ENCODE data around the gene SH2B3.

SH2B3 gene

GRCh38 chr12:111409403-111409779 is 3.7 kb downstream of the SH2B3 start:
- DNase-seq (ENCODE audit: low read depth), result no peak

GRCh38 chr12:111409780-111410430 is 4.2 kb downstream of the SH2B3 start:
- no peak for DNase-seq (ENCODE audit: low read depth)

- DNase-seq (ENCODE audit: low read depth), result no peak
Measured at GRCh38 chr12:111410431-111411184, 4.9 kb downstream of the SH2B3 start.

- DNase-seq (ENCODE audit: low read depth), result no peak
Measured at GRCh38 chr12:111411185-111411764, 5.6 kb downstream of the SH2B3 start.

GRCh38 chr12:111412007-111412829 is 6.5 kb downstream of the SH2B3 start:
- DNase-seq (ENCODE audit: low read depth), result no peak

GRCh38 chr12:111412830-111413441 is 7.2 kb downstream of the SH2B3 start:
- DNase-seq (ENCODE audit: low read depth), result no peak

- no peak for DNase-seq (ENCODE audit: low read depth)
Measured at GRCh38 chr12:111413442-111414086, 7.8 kb downstream of the SH2B3 start.

GRCh38 chr12:111414711-111415252 is 9.1 kb downstream of the SH2B3 start:
- DNase-seq (ENCODE audit: low read depth), result no peak

- no peak for DNase-seq (ENCODE audit: low read depth)
Measured at GRCh38 chr12:111417290-111417689, 11.6 kb downstream of the SH2B3 start.

GRCh38 chr12:111417784-111418593 is 12.3 kb downstream of the SH2B3 start:
- no peak for DNase-seq (ENCODE audit: low read depth)

- no peak for DNase-seq (ENCODE audit: low read depth)
Measured at GRCh38 chr12:111418594-111418880, 12.8 kb downstream of the SH2B3 start.

- DNase-seq (ENCODE audit: low read depth), result no peak
Measured at GRCh38 chr12:111419784-111420183, 14.1 kb downstream of the SH2B3 start.

- DNase-seq (ENCODE audit: low read depth), result no peak
Measured at GRCh38 chr12:111420494-111420893, 14.8 kb downstream of the SH2B3 start.

GRCh38 chr12:111424189-111424792 is 18.6 kb downstream of the SH2B3 start:
- no peak for DNase-seq (ENCODE audit: low read depth)

GRCh38 chr12:111424793-111425251 is 19.1 kb downstream of the SH2B3 start:
- DNase-seq (ENCODE audit: low read depth), result no peak

GRCh38 chr12:111425655-111426054 is 19.9 kb downstream of the SH2B3 start:
- no peak for DNase-seq (ENCODE audit: low read depth)

- DNase-seq (ENCODE audit: low read depth), result no peak
Measured at GRCh38 chr12:111426344-111427185, 20.8 kb downstream of the SH2B3 start.

GRCh38 chr12:111427417-111428074 is 21.8 kb downstream of the SH2B3 start:
- DNase-seq (ENCODE audit: low read depth), result no peak

Measured in stimulated activated CD8-positive, alpha-beta memory T cell treated with anti-CD3 and anti-CD28 coated beads, Interleukin-15, amount 100 ng/mL, for 24 hours (primary cell).